GM19438 (cell line): ENCODE results near the gene LMAN1L.

Experiments
- ATAC-seq: cut with Tn5 transposase; IDR thresholded peaks from one replicate; pipeline ENCODE4 v1.9.1; 2021; ENCODE audit warnings: low read depth; ENCODE audit not compliant: unreplicated experiment

LMAN1L gene

DNA sequence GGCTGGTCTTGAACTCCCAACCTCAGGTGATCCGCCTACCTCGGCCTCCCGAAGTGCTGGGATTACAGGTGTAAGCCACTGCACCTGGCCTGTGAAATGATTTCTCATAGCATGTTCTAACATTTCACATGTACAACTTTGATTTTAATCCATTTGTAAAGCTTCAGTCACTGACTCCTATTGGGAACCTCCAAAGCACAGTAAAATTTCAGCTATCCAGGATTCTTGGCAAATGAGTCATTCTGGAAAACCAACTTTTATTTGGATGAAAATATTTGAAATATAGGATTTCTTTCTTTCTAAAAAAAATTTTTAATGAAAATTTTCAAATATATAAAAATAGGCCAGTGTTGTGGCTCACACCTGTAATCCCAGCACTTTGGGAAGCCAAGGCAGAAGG, 2.7 kb upstream of the LMAN1L start:
- no peak for ATAC-seq

DNA sequence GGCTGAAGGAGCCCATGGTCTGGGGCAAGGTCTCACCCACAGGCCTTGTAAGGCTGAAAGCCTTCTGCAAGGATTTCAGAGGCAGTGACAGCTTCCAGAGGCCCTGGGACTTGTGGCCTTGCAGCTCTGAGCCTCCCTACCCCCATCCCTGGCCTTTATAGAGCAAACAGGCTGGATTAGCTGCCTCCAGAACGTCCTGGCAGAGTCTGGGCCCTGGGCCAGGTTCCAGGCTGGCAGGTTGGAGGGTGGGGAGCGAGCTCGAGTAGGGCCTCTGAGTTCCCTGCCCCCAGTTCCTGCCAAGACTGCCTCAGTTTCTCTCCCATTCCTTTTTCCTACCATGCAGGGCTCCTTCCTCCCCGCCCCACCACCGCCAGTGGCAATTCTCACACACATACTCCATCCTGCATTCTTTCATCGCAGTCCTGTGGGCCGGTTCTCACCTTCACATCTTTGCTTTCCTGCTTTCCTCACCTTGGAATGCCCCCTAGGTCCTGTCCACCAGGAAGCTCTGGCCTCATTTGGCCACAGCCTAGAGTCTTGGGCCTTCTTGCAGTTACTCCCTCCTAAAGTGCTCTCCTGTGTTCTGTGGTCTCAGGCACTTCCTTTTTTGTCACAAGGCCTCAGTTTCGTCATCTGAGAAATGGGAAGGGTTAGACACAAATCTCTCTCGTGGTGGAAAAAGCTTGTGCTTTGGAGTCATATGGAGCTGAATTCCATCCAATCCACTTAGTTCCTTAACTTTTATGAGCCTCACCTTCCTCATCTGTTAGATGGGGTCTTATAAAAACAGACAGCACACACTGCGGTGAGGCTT, 2.7 kb downstream of the LMAN1L start:
- ATAC-seq = no peak

- ATAC-seq = no peak
Measured at GRCh38 chr15:74815961-74816360, 3.3 kb downstream of the LMAN1L start.

DNA sequence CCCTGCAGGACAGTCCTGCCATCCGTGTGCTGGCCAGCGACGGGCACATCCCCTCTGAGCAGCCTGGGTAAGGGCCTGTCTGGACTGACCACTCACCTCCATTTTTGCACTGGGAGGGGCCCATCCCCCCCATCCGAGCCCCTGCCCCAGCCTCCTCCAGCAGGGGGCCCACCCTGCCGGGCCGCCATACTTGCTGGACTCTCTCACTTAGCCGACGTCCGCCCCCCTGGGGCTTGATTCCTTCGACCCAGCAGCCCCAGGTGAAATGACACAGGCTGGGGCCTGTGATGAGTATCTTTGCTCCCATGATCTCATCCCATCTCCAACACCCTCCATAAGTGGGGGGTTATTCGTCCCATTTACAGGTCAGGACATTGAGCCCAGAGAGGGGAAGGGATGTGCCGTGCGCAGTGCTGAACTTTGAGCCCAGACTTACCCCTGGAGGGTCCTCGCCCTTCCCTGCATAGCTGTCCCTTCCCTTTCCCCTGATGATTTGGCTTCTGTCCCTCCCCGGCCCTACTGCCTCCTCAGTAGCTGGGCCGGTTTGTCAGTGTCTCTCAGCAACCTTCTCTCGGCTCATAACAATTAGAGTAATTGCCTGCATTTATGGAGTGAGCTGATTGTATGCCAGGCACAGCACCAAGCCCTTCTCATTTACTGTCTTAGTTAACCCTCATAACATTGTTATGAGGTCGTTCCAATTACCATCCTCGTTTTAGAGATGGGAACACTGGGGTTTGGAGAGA, 4.2 kb downstream of the LMAN1L start:
- no peak for ATAC-seq

GRCh38 chr15:74817370-74817737, 4.7 kb downstream of the LMAN1L start:
- no peak for ATAC-seq

DNA sequence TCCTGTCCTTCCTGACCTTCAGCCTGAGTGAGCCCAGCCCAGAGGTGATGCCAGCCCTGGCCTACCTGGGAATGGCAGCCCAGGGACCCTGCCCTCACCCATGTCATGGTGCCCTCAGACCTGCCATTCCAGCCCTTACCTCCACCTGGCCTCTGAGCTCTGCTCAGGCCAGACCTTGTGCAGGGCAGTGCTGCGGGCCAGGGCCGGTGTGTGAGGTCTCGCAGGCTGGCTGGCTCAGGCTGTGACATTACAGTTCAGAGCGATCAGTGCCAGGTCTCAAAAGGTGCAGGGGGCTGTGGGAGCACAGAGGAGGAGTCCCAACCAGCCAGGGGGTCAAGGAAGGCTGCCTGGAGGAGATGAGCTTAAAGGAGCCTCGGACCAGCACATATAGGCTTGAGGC, 7.4 kb downstream of the LMAN1L start:
- no peak for ATAC-seq

GRCh38 chr15:74821091-74821789, 8.6 kb downstream of the LMAN1L start:
- no peak for ATAC-seq

DNA sequence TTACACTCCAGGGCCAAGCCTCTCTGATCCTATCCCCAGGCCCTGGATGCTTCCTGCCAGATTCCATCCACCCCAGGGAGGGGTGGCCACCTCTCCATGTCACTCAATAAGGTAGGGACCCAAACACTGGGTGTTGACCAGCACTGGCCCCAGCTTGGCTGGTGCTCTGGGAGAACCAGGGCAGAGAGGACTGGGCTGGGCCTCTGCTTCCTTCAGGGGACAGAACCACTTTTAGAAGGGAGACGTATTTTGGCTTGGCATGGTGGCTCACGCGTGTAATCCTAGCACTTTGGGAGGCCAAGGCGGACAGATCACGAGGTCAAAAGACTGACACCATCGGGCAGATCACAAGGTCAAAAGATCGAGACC, 9.1 kb downstream of the LMAN1L start:
- no peak for ATAC-seq

GRCh38 chr15:74822233-74822632, 9.6 kb downstream of the LMAN1L start:
- ATAC-seq = no peak

DNA sequence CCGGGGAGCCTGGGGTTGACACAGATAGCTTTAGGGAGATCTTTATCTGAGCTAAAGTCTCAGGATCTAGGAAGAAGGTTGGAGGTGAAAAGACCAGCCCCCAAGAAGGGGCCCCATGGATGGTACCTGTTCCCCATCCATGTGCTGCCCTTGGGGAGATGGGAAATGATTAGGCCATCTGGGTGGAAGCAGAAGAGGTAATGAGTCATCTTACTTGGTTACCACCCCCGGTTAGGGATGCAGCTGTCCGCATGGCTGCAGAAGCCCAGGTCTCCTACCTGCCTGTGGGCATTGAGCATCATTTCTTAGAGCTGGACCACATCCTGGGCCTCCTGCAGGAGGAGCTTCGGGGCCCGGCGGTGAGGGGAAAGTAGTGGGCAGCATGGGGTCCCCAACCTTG, 10.7 kb downstream of the LMAN1L start:
- ATAC-seq = no peak

DNA sequence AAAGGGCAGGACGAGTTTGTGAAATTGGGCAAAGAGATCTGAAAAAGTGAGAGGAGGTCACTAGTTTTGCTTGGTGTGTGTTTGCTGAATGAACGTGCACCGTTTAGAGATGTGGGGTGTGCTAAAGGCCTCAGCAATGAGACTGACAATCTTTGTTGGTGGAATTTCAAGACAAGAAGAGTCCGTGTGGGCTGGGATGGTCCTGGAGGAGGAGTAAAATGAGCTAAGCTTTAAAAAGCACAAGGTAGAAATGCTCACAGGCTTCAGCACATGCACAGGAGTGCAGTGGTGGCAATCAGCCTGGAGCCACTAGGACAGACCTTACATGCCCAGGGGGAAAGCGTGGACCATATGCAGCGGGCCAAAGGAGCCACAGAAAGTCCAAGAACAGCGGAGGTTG, 12.3 kb downstream of the LMAN1L start:
- ATAC-seq = no peak

DNA sequence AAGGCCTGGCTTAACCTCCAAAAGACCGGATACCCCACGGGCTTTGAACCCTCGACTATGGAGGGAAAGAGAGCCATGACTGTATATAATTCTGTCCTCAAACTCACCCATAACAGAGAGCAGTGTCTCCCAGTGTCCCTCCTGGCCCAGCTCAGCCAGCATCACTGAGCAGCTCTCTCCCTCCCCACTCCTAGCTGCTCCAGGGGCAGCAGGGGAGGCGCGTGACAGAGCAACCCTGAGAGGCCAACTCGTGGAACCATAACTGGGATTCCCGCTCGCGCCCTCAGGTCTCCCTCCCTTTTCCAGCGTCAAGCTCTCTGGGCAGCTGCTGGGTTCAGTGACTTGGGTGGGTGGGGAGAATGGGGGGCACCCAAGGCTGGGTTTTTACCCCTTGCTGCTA, 13.2 kb downstream of the LMAN1L start:
- no peak for ATAC-seq

GRCh38 chr15:74826364-74826819, 13.8 kb downstream of the LMAN1L start, which contains the start of gene CPLX3:
CPLX3 (plus strand) TSS chr15:74826627; CDS start chr15:74826704, 77 bp downstream.
- ATAC-seq = no peak

- no peak for ATAC-seq
Measured at GRCh38 chr15:74826921-74827320, 14.3 kb downstream of the LMAN1L start.

DNA sequence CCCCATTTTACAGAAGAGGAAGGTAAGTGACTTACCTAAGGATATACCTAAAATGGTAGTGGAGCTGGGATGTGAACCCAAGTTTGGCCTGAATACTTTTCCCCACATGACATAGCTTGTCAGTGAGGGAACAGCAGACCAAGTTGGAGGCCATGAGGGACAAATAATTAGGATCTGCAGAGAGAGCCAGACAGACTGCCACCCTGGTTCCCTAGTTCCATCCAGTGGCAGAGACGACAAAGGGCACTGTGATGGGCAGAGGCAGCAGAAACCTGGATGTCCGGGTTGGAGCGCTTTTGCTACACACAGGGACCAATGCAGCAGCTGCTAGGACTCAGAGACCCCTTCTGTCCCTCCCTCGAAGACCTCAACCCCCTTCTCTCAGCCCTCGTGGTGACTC, 15.0 kb downstream of the LMAN1L start:
- no peak for ATAC-seq

GRCh38 chr15:74828835-74829234, 16.2 kb downstream of the LMAN1L start:
- ATAC-seq = no peak

DNA sequence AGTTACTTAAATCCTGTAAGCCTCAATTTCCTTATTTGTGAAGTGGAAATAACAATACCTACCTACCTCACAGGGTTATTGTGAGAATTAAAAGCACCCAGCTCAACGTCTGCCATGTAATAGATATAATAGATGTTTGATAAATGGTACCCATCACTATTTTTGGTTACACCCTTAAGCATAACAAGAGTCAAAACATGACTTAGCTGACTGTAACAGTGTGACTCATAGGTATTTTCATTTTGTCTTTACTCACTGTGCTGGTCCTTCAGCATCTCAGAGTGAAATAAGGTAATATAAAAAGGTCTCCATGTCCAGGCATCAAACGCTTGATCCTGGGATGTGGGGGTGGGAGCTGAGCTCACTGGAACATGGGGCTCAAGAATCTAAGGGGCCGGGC, 16.9 kb downstream of the LMAN1L start:
- no peak for ATAC-seq

DNA sequence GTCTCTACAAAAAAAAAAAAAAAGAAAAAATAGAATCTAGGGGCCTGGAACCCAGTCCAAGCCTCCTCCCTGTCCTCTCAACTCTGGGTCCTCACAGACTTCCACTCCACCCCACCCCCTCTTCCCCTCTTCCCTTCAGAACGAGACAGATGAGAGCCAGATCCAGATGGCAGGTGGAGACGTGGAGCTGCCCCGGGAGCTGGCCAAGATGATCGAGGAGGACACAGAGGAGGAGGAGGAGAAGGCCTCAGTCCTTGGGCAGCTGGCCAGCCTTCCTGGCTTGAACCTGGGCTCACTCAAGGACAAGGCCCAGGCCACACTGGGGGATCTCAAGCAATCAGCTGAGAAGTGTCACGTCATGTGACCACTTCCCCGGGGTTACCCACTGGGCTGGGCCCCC, 17.4 kb downstream of the LMAN1L start:
- ATAC-seq = no peak

GRCh38 chr15:74830868-74831267, 18.2 kb downstream of the LMAN1L start:
- ATAC-seq = no peak

DNA sequence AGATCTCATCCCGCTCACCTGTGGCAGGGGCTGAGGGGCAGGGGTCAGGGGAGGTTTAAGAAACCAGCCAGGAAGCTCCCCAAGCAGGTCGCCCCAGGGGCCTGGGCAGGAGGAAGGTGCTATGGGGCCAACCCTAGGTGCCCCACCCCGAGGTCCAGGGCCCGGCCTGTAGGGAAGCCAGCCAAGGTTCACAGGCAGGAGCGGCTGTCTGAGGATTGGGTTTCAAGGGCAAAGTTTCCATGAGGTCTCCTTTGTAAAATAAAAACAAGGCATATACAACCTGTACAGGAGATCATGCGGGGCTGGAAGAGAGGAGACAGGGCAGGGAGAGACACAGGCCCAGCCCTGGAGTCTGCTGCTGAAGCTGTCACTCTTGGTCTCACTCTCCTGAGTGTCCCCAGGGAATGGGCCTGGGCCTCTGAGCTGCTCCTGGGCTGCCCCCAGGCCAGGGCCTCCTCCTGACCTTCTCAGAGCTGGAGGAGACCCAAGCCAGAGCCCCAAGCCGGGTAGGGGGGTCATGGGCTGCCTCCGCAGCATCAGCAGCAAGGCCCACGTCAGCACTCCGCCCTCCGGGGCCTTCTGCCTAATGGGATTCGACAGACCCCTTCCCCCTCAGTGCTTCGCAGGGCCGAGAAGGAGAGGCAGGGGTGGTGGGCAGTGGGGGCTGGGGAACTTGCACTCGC, 19.3 kb downstream of the LMAN1L start:
- no peak for ATAC-seq

DNA sequence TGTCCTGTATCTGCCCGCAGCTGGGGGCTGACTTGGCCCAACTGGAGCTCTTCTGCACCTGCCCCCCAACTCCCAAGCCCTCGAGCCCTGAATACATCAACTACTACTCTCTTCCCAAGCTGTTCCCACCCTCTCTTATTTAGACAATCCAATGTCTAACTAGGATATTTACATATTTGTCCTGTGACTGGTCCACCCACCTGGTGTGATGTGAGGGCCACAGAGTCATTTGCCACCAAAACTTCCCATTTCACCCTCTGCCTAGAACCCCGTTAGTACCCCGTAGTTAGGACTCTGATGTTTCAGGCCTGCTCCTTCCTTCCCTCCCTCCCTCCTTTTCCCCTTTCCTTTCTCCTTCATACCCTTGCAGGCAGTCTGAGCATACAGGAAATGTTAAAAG, 20.2 kb downstream of the LMAN1L start:
- no peak for ATAC-seq
